Activated T-helper 1 cell treated with anti-CD3 and anti-CD28 coated beads, Interleukin-2, amount 50 U/mL, for 16 hours (primary cell): ENCODE measurements around the gene ARID5B.

ENCODE experiments used
- DNase-seq, 2 donors: peaks; one replicate each; pipeline ENCODE4 v3.0.0-alpha.2; 2020; ENCODE audit warnings: low read depth in 1 of 2, low spot score in 1 of 2

ARID5B gene

GRCh38 chr10:62063795-62064472, 162.4 kb downstream of the ARID5B start:
- DNase-seq, result no peak

- no peak for DNase-seq
Observed at GRCh38 chr10:62067560-62067959, 166.1 kb downstream of the ARID5B start.

GRCh38 chr10:62068464-62068863, 167.0 kb downstream of the ARID5B start:
- no peak for DNase-seq

GRCh38 chr10:62069452-62070178, 168.1 kb downstream of the ARID5B start:
- no peak for DNase-seq

GRCh38 chr10:62071846-62072281, 170.4 kb downstream of the ARID5B start:
- DNase-seq, result no peak

GRCh38 chr10:62072901-62073300, 171.4 kb downstream of the ARID5B start:
- DNase-seq, result no peak

GRCh38 chr10:62073429-62073828, 171.9 kb downstream of the ARID5B start:
- DNase-seq, result no peak

- DNase-seq, result no peak
Observed at GRCh38 chr10:62075414-62075813, 173.9 kb downstream of the ARID5B start.

- DNase-seq, result no peak
Observed at GRCh38 chr10:62075912-62076311, 174.4 kb downstream of the ARID5B start.

- no peak for DNase-seq
Observed at GRCh38 chr10:62076891-62077290, 175.4 kb downstream of the ARID5B start.

- no peak for DNase-seq
Observed at GRCh38 chr10:62077330-62078015, 176.0 kb downstream of the ARID5B start.

- no peak for DNase-seq
Observed at GRCh38 chr10:62079885-62080559, 178.5 kb downstream of the ARID5B start.

- no peak for DNase-seq
Observed at GRCh38 chr10:62080905-62081304, 179.4 kb downstream of the ARID5B start.

- no peak for DNase-seq
Observed at GRCh38 chr10:62081341-62082270, 180.1 kb downstream of the ARID5B start.

- DNase-seq, result no peak
Observed at GRCh38 chr10:62082271-62082656, 180.8 kb downstream of the ARID5B start.

- DNase-seq, result no peak
Observed at GRCh38 chr10:62082729-62083411, 181.4 kb downstream of the ARID5B start.

GRCh38 chr10:62083412-62084267, 182.1 kb downstream of the ARID5B start:
- no peak for DNase-seq

GRCh38 chr10:62084451-62084850, 183.0 kb downstream of the ARID5B start:
- DNase-seq, result no peak

- no peak for DNase-seq
Observed at GRCh38 chr10:62085404-62085803, 183.9 kb downstream of the ARID5B start.
